Measurements from ENCODE around the gene DUOX1. TPM values are rescaled to one million over a fixed set of nuclear protein-coding genes. Genes with fewer than 3 reads are reported as not detected.

Gene DUOX1
- total RNA-seq, 4 donors from 2014 or later, result 0.14 to 4.1 (median 0.64) TPM; not detected in 1

GRCh38 chr15:45128971-45129639 lies 689 bp upstream of the DUOX1 start:
- H3K4me1 ChIP-seq, result peaks cover 3 to 13% (median 12%) of the 10 kb centered on the region in 4 donors
- no peak overlapping the region for H3K27ac ChIP-seq
- H3K9me3 ChIP-seq, result no peaks in the 10 kb centered on the region
- TF ChIP-seq POLR2A (IDR thresholded peaks at IDR 0.05) (no peak), POLR2AphosphoS5 (IDR thresholded peaks at IDR 0.05) (no peak), EP300 (IDR thresholded peaks at IDR 0.05; ENCODE audit: low read depth) (no peak)
- H3K4me3 ChIP-seq, result peak overlapping the region in 1 of 4 donors; percentile 38
- in situ Hi-C loops (cut with MboI; ENCODE audit: low pct_ligation_motif_present in 1 of 4, low pct_unique_long_range_greater_than_20kb in 1 of 4, low sequenced_read_pairs in 3 of 4), result no loop called here
- peaks cover 80% of the 10 kb centered on the region for H3K27me3 ChIP-seq
- no peaks in the 10 kb centered on the region for H3K36me3 ChIP-seq
- WGBS, 2 donors (ENCODE audit: low coverage in 1 of 2), result 16% methylated on average over 31 of the region's 47 CpGs; no CpG with 5 or more reads in 1 of the 2 donors
- intact Hi-C loops (cut with DNase I; ENCODE audit: low total_unique reads), result no loop called here
- DNase-seq, result no peak

DNA sequence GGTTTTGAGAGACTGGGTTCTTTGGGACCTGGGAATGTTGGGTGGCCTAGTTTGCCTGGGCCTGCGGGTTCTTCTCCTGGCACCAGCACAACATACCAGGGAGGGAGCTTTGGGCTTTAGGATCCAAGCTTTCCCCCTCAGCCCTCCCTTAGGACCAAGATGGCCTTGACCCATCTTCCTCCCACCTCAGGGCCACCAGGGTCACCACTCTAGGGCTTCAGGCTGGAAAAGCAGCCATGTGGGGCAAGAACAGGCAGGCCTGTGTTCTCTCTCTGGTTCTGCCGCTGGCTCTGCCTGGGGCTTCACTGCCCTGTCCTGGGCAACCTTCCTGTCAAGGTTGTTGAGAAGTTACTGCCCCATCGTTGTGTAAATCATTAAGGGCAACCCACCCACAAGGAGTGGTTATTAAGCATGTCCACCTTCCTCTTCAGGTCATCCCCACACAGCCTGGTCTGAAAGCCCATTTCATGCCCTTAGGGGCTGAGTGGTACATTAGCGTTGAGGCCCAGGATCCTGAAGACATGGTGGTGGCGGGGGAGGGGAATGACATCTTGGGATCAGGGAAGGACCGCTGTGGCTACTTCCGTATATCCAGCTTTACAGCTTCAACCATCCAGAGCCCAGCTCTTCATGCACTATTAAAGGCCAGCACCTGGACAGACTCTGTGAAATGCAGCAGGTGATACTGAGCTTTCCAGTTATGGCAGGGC lies 652 bp downstream of the DUOX1 start:
- peak overlapping the region in 1 of 4 donors; percentile 38 for H3K4me3 ChIP-seq
- intact Hi-C loops (cut with DNase I; ENCODE audit: low total_unique reads) (no loop called here), in situ Hi-C loops (cut with MboI; ENCODE audit: low pct_ligation_motif_present in 1 of 4, low pct_unique_long_range_greater_than_20kb in 1 of 4, low sequenced_read_pairs in 3 of 4) (no loop called here)
- TF ChIP-seq POLR2AphosphoS5 (IDR thresholded peaks at IDR 0.05) (no peak), POLR2A (IDR thresholded peaks at IDR 0.05) (no peak), EP300 (IDR thresholded peaks at IDR 0.05; ENCODE audit: low read depth) (no peak)
- TF ChIP-seq, protein P1, sequence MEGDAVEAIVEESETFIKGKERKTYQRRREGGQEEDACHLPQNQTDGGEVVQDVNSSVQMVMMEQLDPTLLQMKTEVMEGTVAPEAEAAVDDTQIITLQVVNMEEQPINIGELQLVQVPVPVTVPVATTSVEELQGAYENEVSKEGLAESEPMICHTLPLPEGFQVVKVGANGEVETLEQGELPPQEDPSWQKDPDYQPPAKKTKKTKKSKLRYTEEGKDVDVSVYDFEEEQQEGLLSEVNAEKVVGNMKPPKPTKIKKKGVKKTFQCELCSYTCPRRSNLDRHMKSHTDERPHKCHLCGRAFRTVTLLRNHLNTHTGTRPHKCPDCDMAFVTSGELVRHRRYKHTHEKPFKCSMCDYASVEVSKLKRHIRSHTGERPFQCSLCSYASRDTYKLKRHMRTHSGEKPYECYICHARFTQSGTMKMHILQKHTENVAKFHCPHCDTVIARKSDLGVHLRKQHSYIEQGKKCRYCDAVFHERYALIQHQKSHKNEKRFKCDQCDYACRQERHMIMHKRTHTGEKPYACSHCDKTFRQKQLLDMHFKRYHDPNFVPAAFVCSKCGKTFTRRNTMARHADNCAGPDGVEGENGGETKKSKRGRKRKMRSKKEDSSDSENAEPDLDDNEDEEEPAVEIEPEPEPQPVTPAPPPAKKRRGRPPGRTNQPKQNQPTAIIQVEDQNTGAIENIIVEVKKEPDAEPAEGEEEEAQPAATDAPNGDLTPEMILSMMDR (IDR thresholded peaks at IDR 0.05), result no peak
- DNase-seq, result no peak
- H3K36me3 ChIP-seq, result no peaks in the 10 kb centered on the region
- 89% methylated on average over 7 of the region's 7 CpGs; no CpG with 5 or more reads in 1 of the 2 donors for WGBS, 2 donors (ENCODE audit: low coverage in 1 of 2)
- H3K27ac ChIP-seq, result no peak overlapping the region
- H3K4me1 ChIP-seq, result peaks cover 3 to 22% (median 20%) of the 10 kb centered on the region in 4 donors
- H3K27me3 ChIP-seq, result peaks cover 80% of the 10 kb centered on the region
- H3K9me3 ChIP-seq, result no peaks in the 10 kb centered on the region

DNA sequence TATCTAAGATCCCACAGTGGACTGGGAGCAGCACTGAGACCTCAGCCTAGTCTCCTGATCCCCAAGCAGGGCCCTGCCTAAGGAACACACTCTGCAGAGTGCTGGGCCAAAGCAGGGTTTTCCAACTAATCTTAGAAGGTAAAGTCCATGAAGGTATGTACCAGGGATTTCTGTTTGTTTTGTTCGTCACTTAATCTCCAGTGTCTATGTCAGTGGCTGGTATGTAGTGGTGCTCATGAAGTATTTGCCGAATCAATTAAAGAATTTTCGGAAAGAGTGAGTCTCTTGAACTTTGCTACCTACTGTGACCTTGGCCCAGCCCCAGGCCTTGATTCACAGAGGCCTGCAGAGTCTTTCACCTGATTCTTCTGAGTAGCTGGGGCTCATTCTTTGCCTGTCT lies 1.7 kb downstream of the DUOX1 start:
- 82 to 90% methylated on average over 2 to 3 of the region's 3 CpGs for WGBS, 2 donors (ENCODE audit: low coverage in 1 of 2)
- intact Hi-C loops (cut with DNase I; ENCODE audit: low total_unique reads), result no loop called here
- no peaks in the 10 kb centered on the region for H3K9me3 ChIP-seq
- TF ChIP-seq EP300 (IDR thresholded peaks at IDR 0.05; ENCODE audit: low read depth) (no peak), POLR2A (IDR thresholded peaks at IDR 0.05) (no peak), POLR2AphosphoS5 (IDR thresholded peaks at IDR 0.05) (no peak)
- TF ChIP-seq, protein P1 (IDR thresholded peaks at IDR 0.05), result no peak
- H3K27ac ChIP-seq, result no peak overlapping the region
- H3K27me3 ChIP-seq, result peaks cover 78% of the 10 kb centered on the region
- H3K36me3 ChIP-seq, result no peaks in the 10 kb centered on the region
- no peak for DNase-seq
- in situ Hi-C loops (cut with MboI; ENCODE audit: low pct_ligation_motif_present in 1 of 4, low pct_unique_long_range_greater_than_20kb in 1 of 4, low sequenced_read_pairs in 3 of 4), result no loop called here
- H3K4me1 ChIP-seq, result peaks cover 3 to 27% (median 21%) of the 10 kb centered on the region in 4 donors
- no peak overlapping the region for H3K4me3 ChIP-seq

DNA sequence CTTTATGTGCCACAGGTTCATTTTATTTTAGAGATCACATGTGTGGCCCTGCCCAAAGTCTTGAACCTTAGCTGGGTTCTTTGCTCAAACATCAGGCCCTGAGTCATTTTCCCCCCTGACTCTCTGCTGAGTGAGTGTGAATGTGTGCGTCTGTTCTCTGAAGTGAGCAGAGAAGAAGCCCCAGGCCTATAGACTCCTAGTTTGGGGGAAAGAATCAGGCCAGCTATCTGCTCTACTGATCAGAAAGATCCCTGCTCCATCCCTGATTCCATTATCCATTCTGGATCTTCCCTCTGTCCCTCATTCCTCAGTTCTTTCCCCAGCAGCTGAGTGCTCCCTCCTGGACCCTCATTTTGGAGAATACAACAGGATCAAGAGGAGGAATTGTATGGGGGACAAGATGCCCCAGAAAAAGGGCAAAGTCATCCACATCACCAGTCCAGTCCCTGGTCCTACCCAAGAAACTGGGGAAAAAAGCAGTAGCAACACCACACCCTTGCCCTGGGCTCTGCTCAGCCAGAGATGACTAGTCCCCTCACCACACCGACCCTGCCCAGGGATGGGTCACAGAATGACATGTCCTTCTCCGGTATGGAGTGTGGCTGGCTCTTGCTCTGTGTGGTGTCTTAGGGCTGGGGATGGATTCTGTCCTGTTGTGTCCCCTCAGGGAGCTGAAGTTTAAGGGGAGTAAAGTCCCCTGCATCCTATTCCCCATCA lies 3.2 kb downstream of the DUOX1 start:
- no peak for DNase-seq
- intact Hi-C loops (cut with DNase I; ENCODE audit: low total_unique reads), result no loop called here
- in situ Hi-C loops (cut with MboI; ENCODE audit: low pct_ligation_motif_present in 1 of 4, low pct_unique_long_range_greater_than_20kb in 1 of 4, low sequenced_read_pairs in 3 of 4), result no loop called here
- TF ChIP-seq, protein P1 (IDR thresholded peaks at IDR 0.05), result no peak
- TF ChIP-seq POLR2A (IDR thresholded peaks at IDR 0.05), result no peak
- TF ChIP-seq POLR2AphosphoS5 (IDR thresholded peaks at IDR 0.05), result no peak
- WGBS, 2 donors (ENCODE audit: low coverage in 1 of 2), result 61% methylated on average over 3 of the region's 3 CpGs; no CpG with 5 or more reads in 1 of the 2 donors
- Histone ChIP-seq H3K9me3 (no peaks in the 10 kb centered on the region), H3K27me3 (peaks cover 73% of the 10 kb centered on the region), H3K36me3 (no peaks in the 10 kb centered on the region), H3K4me3 (no peak overlapping the region), H3K4me1 (peaks cover 3 to 27% (median 21%) of the 10 kb centered on the region in 4 donors), H3K27ac (no peak overlapping the region)
